NT2/D1 (cell line): ENCODE measurements around the gene FAM89B.

Experiments
- DNase-seq: peaks from one replicate; pipeline ENCODE4 v3.0.0-alpha.2; 2011; ENCODE audit warnings: low read depth, low spot score
- H3K27me3 ChIP-seq: 2 replicates; pipeline ENCODE4 v1.6.0; 2011; ENCODE audit warnings: mild to moderate bottlenecking; ENCODE audit not compliant: insufficient read length, insufficient read depth
- H3K36me3 ChIP-seq: 2 replicates; pipeline ENCODE4 v1.6.1; 2011; ENCODE audit warnings: mild to moderate bottlenecking, low read length, mixed read lengths; ENCODE audit not compliant: insufficient read depth, insufficient read length
- H3K4me1 ChIP-seq: 2 replicates; pipeline ENCODE4 v1.5.1; 2011; ENCODE audit not compliant: insufficient read depth, insufficient read length
- H3K4me3 ChIP-seq: 2 replicates; pipeline ENCODE4 v1.5.1; 2011; ENCODE audit warnings: low read depth; ENCODE audit not compliant: insufficient read length
- H3K9ac ChIP-seq: 2 replicates; pipeline ENCODE4 v1.6.0; 2011; ENCODE audit warnings: low read depth; ENCODE audit not compliant: insufficient read length
- H3K9me3 ChIP-seq: 2 replicates; pipeline ENCODE4 v1.5.1; 2011; ENCODE audit warnings: mild to moderate bottlenecking, low read length; ENCODE audit not compliant: insufficient read depth
- SUZ12 ChIP-seq: IDR thresholded peaks from 2 replicates; pipeline ENCODE4 v1.6.1; 2011; ENCODE audit not compliant: insufficient read length, insufficient read depth; ENCODE audit errors: extremely low read depth
- YY1 ChIP-seq: IDR thresholded peaks from 2 replicates; pipeline ENCODE4 v1.6.1; 2011; ENCODE audit not compliant: insufficient read length, insufficient read depth
- ZNF274 ChIP-seq: IDR thresholded peaks from 2 replicates; pipeline ENCODE4 v1.6.1; 2011; ENCODE audit warnings: mild to moderate bottlenecking, low read depth, low read length

Gene FAM89B

GRCh38 chr11:65536412-65537295 lies 35.7 kb upstream of the FAM89B start:
- TF ChIP-seq ZNF274 (no peak), YY1 (no peak), SUZ12 (no peak)
- peaks cover 7% of the 10 kb centered on the region for H3K4me1 ChIP-seq
- peaks cover 72% of the 10 kb centered on the region for H3K36me3 ChIP-seq
- no peak overlapping the region for H3K4me3 ChIP-seq
- H3K9me3 ChIP-seq = no peaks in the 10 kb centered on the region
- no peaks in the 10 kb centered on the region for H3K27me3 ChIP-seq
- H3K9ac ChIP-seq = no peak overlapping the region
- no peak for DNase-seq

DNA sequence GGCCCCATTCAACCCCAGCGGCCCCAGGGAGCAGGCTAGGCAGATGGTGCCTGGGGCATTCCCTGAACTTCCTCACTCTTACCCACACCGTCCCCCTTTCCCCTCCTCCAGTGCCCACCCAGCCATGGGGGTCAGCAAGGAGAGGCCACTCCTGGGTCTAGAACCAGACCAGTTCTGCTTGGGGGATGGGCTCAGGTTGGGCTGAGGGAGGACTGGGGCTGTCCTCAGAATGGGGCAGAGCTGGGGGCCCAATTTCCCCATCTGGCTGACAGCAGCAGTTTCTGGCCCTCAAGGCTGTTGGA lies 35.1 kb upstream of the FAM89B start:
- H3K4me1 ChIP-seq = peaks cover 7% of the 10 kb centered on the region
- H3K27me3 ChIP-seq = no peaks in the 10 kb centered on the region
- peaks cover 68% of the 10 kb centered on the region for H3K36me3 ChIP-seq
- H3K9ac ChIP-seq = no peak overlapping the region
- no peak overlapping the region for H3K4me3 ChIP-seq
- TF ChIP-seq YY1 = no peak
- TF ChIP-seq ZNF274 = no peak
- no peak for TF ChIP-seq SUZ12
- H3K9me3 ChIP-seq = no peaks in the 10 kb centered on the region
- DNase-seq = no peak

GRCh38 chr11:65537620-65538231 lies 34.6 kb upstream of the FAM89B start:
- TF ChIP-seq ZNF274 = no peak
- TF ChIP-seq SUZ12 = no peak
- TF ChIP-seq YY1 = no peak
- peaks cover 63% of the 10 kb centered on the region for H3K36me3 ChIP-seq
- no peak overlapping the region for H3K4me3 ChIP-seq
- peaks cover 7% of the 10 kb centered on the region for H3K4me1 ChIP-seq
- no peak for DNase-seq
- no peaks in the 10 kb centered on the region for H3K27me3 ChIP-seq
- H3K9me3 ChIP-seq = no peaks in the 10 kb centered on the region
- H3K9ac ChIP-seq = no peak overlapping the region

- H3K9ac ChIP-seq = no peak overlapping the region
- H3K4me1 ChIP-seq = peaks cover 7% of the 10 kb centered on the region
- no peak for DNase-seq
- no peak overlapping the region for H3K4me3 ChIP-seq
- TF ChIP-seq ZNF274 (no peak), YY1 (no peak), SUZ12 (no peak)
- H3K36me3 ChIP-seq = peaks cover 57% of the 10 kb centered on the region
- no peaks in the 10 kb centered on the region for H3K9me3 ChIP-seq
- H3K27me3 ChIP-seq = no peaks in the 10 kb centered on the region
Measured at GRCh38 chr11:65538232-65538914, 34.0 kb upstream of the FAM89B start.

GRCh38 chr11:65538915-65539743 lies 33.2 kb upstream of the FAM89B start:
- no peak overlapping the region for H3K4me3 ChIP-seq

GRCh38 chr11:65539744-65540289 lies 32.5 kb upstream of the FAM89B start:
- H3K27me3 ChIP-seq = peaks cover 5% of the 10 kb centered on the region
- DNase-seq = no peak
- no peaks in the 10 kb centered on the region for H3K9me3 ChIP-seq
- TF ChIP-seq YY1 (no peak), ZNF274 (no peak), SUZ12 (no peak)
- peak overlapping the region; percentile 36 for H3K4me3 ChIP-seq
- H3K36me3 ChIP-seq = peaks cover 45% of the 10 kb centered on the region
- H3K4me1 ChIP-seq = peaks cover 7% of the 10 kb centered on the region
- H3K9ac ChIP-seq = no peak overlapping the region

More at GRCh38 chr11:65538915-65539743, 33.2 kb upstream of the FAM89B start:
- H3K36me3 ChIP-seq = peaks cover 52% of the 10 kb centered on the region
- no peak for TF ChIP-seq ZNF274
- TF ChIP-seq SUZ12 = no peak
- TF ChIP-seq YY1 = no peak
- DNase-seq = no peak
- no peak overlapping the region for H3K9ac ChIP-seq
- no peaks in the 10 kb centered on the region for H3K27me3 ChIP-seq
- no peaks in the 10 kb centered on the region for H3K9me3 ChIP-seq
- H3K4me1 ChIP-seq = peaks cover 7% of the 10 kb centered on the region
